ENCODE results near the gene CHEK2. TPM values are rescaled to one million over a fixed set of nuclear protein-coding genes. Genes with fewer than 3 reads are reported as not detected.

The CHEK2 gene
- total RNA-seq, 1 donor, result 22.0 TPM

DNA sequence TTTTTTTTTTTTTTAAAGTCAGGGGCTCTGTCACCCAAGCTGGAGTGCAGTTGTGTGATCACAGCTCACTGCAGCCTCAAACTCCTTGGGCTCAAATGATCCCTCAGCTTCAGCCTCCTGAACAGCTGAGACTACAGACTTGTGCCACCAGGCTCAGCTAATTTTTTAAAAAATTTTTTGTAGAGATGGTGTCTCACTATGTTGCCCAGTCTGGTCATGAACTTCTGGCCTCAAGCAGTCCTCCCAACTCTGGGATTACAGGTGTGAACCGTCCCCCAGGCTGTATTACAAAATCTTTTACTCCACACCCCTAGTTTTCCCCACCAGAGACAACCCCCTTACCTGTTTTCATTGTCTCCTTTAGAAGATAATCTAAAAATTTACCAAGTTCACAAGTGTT is 32.8 kb upstream of the CHEK2 start:
- no peak for DNase-seq (ENCODE audit: low read depth)
- peak overlapping the region; percentile 73 for H3K4me3 ChIP-seq (ENCODE audit: low read depth, low read length)
- no peak for TF ChIP-seq CTCF (IDR thresholded peaks at IDR 0.05; ENCODE audit: insufficient read depth, low read depth, low read length)

- TF ChIP-seq CTCF (IDR thresholded peaks at IDR 0.05; ENCODE audit: insufficient read depth, low read depth, low read length), result no peak
- peak overlapping the region; percentile 73 for H3K4me3 ChIP-seq (ENCODE audit: low read depth, low read length)
- peak; percentile 69 for DNase-seq (ENCODE audit: low read depth)
These were observed 31.8 kb upstream of the CHEK2 start for GRCh38 chr22:28773461-28773867.

GRCh38 chr22:28772633-28773460 is 31.2 kb upstream of the CHEK2 start, which contains the start of gene CCDC117:
Gene CCDC117 (plus strand): TSS chr22:28772695. CDS start chr22:28772850, 155 bp downstream.
- peak; percentile 23 for TF ChIP-seq CTCF (IDR thresholded peaks at IDR 0.05; ENCODE audit: insufficient read depth, low read depth, low read length)
- peak within 1 kb of the TSS; percentile 73 for H3K4me3 ChIP-seq (ENCODE audit: low read depth, low read length)
- DNase-seq (ENCODE audit: low read depth), result peak; percentile 96

- no peak for TF ChIP-seq CTCF (IDR thresholded peaks at IDR 0.05; ENCODE audit: insufficient read depth, low read depth, low read length)
- no peak overlapping the region for H3K4me3 ChIP-seq (ENCODE audit: low read depth, low read length)
- no peak for DNase-seq (ENCODE audit: low read depth)
These were observed 29.7 kb upstream of the CHEK2 start for GRCh38 chr22:28771195-28771791.

DNA sequence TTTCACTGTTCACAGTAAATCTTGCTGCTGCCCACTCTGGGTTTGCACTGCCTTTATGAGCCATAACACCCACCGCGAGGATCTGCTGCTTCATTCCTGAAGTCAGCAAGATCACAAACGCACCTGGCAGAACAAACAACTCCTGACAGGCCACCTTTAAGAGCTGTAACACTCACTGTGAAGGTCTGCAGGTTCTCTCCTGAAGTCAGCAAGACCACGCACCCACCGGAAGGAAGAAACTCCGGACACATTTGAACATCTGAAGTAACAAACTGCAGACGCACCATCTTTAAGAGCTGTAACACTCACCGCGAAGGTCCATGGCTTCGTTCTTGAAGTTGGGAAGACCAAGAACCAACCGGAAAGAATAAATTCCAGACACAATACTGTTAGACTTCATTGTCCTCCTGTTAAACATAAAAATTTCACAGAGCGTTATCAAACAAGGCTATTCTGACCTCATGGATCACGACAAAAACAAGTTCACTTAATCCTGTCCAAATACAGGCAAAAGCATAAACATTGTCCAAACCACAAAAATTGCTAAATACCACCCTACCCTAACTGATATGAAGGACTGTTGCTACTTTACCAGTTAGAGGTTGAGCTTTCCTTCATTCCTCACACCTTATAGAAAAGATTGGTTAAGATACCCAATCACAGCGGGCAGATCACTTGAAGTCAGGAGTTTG is 27.9 kb upstream of the CHEK2 start:
- no peak overlapping the region for H3K4me3 ChIP-seq (ENCODE audit: low read depth, low read length)
- DNase-seq (ENCODE audit: low read depth), result peak; percentile 70
- TF ChIP-seq CTCF (IDR thresholded peaks at IDR 0.05; ENCODE audit: insufficient read depth, low read depth, low read length), result no peak

DNA sequence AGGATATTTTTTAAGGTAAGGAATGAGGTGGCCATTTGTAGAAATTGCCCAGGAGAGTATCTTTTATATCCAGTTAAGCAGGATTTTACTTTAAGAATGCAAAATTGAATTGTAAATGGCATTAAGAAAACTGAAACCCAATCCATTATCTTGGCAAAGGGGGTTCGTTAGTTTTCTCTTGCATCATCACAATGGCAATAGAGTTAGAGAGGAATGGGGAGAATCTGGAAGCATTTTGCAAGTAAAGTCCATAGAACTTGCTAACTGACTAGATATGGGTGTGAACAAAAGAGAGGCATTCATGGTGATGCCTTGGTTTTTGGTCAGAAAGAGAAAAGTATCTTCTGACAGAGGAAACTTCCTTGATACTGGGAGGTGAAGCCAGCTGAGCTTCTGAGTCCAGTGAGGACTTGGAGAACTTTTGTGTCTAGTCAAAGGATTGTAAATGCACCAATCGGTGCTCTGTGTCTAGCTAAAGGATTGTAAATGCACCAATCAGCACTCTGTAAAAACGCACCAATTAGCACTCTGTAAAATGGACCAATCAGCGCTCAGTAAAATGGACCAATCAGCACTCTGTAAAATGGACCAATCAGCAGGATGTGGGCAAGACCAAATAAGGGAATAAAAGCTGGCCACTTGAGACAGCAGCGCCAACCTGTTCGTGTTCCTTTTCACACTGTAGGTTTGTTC is 27.2 kb upstream of the CHEK2 start:
- DNase-seq (ENCODE audit: low read depth), result no peak
- H3K4me3 ChIP-seq (ENCODE audit: low read depth, low read length), result no peak overlapping the region
- no peak for TF ChIP-seq CTCF (IDR thresholded peaks at IDR 0.05; ENCODE audit: insufficient read depth, low read depth, low read length)

Data from fibroblast of villous mesenchyme (primary cell).